ENCODE data around the gene LAPTM5.

The LAPTM5 gene

GRCh38 chr1:30747033-30748008 lies 10.3 kb downstream of the LAPTM5 start:
- no peak for DNase-seq (ENCODE audit: low read depth, low spot score)
- Histone ChIP-seq H3K27me3 (ENCODE audit: control insufficient read depth, insufficient read depth, low read length) (no peaks in the 10 kb centered on the region), H3K27ac (ENCODE audit: low read length) (no peak overlapping the region), H3K9me3 (ENCODE audit: control insufficient read depth, insufficient read depth, low read length) (no peaks in the 10 kb centered on the region), H3K4me1 (ENCODE audit: control insufficient read depth, insufficient read depth, low read length) (no peaks in the 10 kb centered on the region; the same call in 1 of the 2 replicates), H3K36me3 (ENCODE audit: control insufficient read depth, insufficient read depth, low read length) (no peaks in the 10 kb centered on the region), H3K4me3 (ENCODE audit: low read length) (no peak overlapping the region)
- no CpG with 5 or more reads among the region's 17 CpGs for WGBS (ENCODE audit: insufficient coverage, insufficient read length)

- no peak for DNase-seq (ENCODE audit: low read depth, low spot score)
- no peak overlapping the region for H3K4me3 ChIP-seq (ENCODE audit: low read length)
- WGBS (ENCODE audit: insufficient coverage, insufficient read length): no CpG with 5 or more reads among the region's 16 CpGs
- no peak overlapping the region for H3K27ac ChIP-seq (ENCODE audit: low read length)
- no peaks in the 10 kb centered on the region for H3K27me3 ChIP-seq (ENCODE audit: control insufficient read depth, insufficient read depth, low read length)
- H3K4me1 ChIP-seq (ENCODE audit: control insufficient read depth, insufficient read depth, low read length): no peaks in the 10 kb centered on the region; the same call in 1 of the 2 replicates
- H3K36me3 ChIP-seq (ENCODE audit: control insufficient read depth, insufficient read depth, low read length): no peaks in the 10 kb centered on the region
- H3K9me3 ChIP-seq (ENCODE audit: control insufficient read depth, insufficient read depth, low read length): no peaks in the 10 kb centered on the region
Observed at GRCh38 chr1:30746212-30747032, 11.2 kb downstream of the LAPTM5 start.

GRCh38 chr1:30745834-30746208 lies 11.8 kb downstream of the LAPTM5 start:
- WGBS (ENCODE audit: insufficient coverage, insufficient read length): no CpG with 5 or more reads among the region's 4 CpGs
- H3K4me3 ChIP-seq (ENCODE audit: low read length): no peak overlapping the region
- H3K4me1 ChIP-seq (ENCODE audit: control insufficient read depth, insufficient read depth, low read length): no peaks in the 10 kb centered on the region; the same call in 1 of the 2 replicates
- no peaks in the 10 kb centered on the region for H3K9me3 ChIP-seq (ENCODE audit: control insufficient read depth, insufficient read depth, low read length)
- DNase-seq (ENCODE audit: low read depth, low spot score): no peak
- no peaks in the 10 kb centered on the region for H3K36me3 ChIP-seq (ENCODE audit: control insufficient read depth, insufficient read depth, low read length)
- H3K27me3 ChIP-seq (ENCODE audit: control insufficient read depth, insufficient read depth, low read length): no peaks in the 10 kb centered on the region
- H3K27ac ChIP-seq (ENCODE audit: low read length): no peak overlapping the region

- no peaks in the 10 kb centered on the region for H3K36me3 ChIP-seq (ENCODE audit: control insufficient read depth, insufficient read depth, low read length)
- DNase-seq (ENCODE audit: low read depth, low spot score): no peak
- no peaks in the 10 kb centered on the region for H3K4me1 ChIP-seq (ENCODE audit: control insufficient read depth, insufficient read depth, low read length)
- H3K27ac ChIP-seq (ENCODE audit: low read length): no peak overlapping the region
- no CpG with 5 or more reads among the region's 14 CpGs for WGBS (ENCODE audit: insufficient coverage, insufficient read length)
- H3K27me3 ChIP-seq (ENCODE audit: control insufficient read depth, insufficient read depth, low read length): no peaks in the 10 kb centered on the region
- H3K9me3 ChIP-seq (ENCODE audit: control insufficient read depth, insufficient read depth, low read length): no peaks in the 10 kb centered on the region
- no peak overlapping the region for H3K4me3 ChIP-seq (ENCODE audit: low read length)
Observed at GRCh38 chr1:30745156-30745833, 12.3 kb downstream of the LAPTM5 start.

- no peaks in the 10 kb centered on the region for H3K36me3 ChIP-seq (ENCODE audit: control insufficient read depth, insufficient read depth, low read length)
- no peak for DNase-seq (ENCODE audit: low read depth, low spot score)
- no CpG with 5 or more reads among the region's 7 CpGs for WGBS (ENCODE audit: insufficient coverage, insufficient read length)
- H3K27me3 ChIP-seq (ENCODE audit: control insufficient read depth, insufficient read depth, low read length): no peaks in the 10 kb centered on the region
- no peak overlapping the region for H3K27ac ChIP-seq (ENCODE audit: low read length)
- no peak overlapping the region for H3K4me3 ChIP-seq (ENCODE audit: low read length)
- no peaks in the 10 kb centered on the region for H3K4me1 ChIP-seq (ENCODE audit: control insufficient read depth, insufficient read depth, low read length)
- no peaks in the 10 kb centered on the region for H3K9me3 ChIP-seq (ENCODE audit: control insufficient read depth, insufficient read depth, low read length)
Observed at GRCh38 chr1:30744060-30744756, 13.4 kb downstream of the LAPTM5 start.

- no peak for DNase-seq (ENCODE audit: low read depth, low spot score)
- H3K4me1 ChIP-seq (ENCODE audit: control insufficient read depth, insufficient read depth, low read length): no peaks in the 10 kb centered on the region
- H3K36me3 ChIP-seq (ENCODE audit: control insufficient read depth, insufficient read depth, low read length): no peaks in the 10 kb centered on the region
- no peak overlapping the region for H3K27ac ChIP-seq (ENCODE audit: low read length)
- no peaks in the 10 kb centered on the region for H3K27me3 ChIP-seq (ENCODE audit: control insufficient read depth, insufficient read depth, low read length)
- no peak overlapping the region for H3K4me3 ChIP-seq (ENCODE audit: low read length)
- no peaks in the 10 kb centered on the region for H3K9me3 ChIP-seq (ENCODE audit: control insufficient read depth, insufficient read depth, low read length)
- no CpG with 5 or more reads among the region's 4 CpGs for WGBS (ENCODE audit: insufficient coverage, insufficient read length)
Observed at GRCh38 chr1:30743584-30744059, 14.0 kb downstream of the LAPTM5 start.

- Histone ChIP-seq H3K36me3 (ENCODE audit: control insufficient read depth, insufficient read depth, low read length) (no peaks in the 10 kb centered on the region), H3K9me3 (ENCODE audit: control insufficient read depth, insufficient read depth, low read length) (no peaks in the 10 kb centered on the region), H3K4me1 (ENCODE audit: control insufficient read depth, insufficient read depth, low read length) (no peaks in the 10 kb centered on the region), H3K27ac (ENCODE audit: low read length) (no peak overlapping the region), H3K4me3 (ENCODE audit: low read length) (no peak overlapping the region), H3K27me3 (ENCODE audit: control insufficient read depth, insufficient read depth, low read length) (no peaks in the 10 kb centered on the region)
- DNase-seq (ENCODE audit: low read depth, low spot score): no peak
- no CpG with 5 or more reads among the region's 3 CpGs for WGBS (ENCODE audit: insufficient coverage, insufficient read length)
Observed at GRCh38 chr1:30742963-30743559, 14.5 kb downstream of the LAPTM5 start.

GRCh38 chr1:30742300-30742962 lies 15.1 kb downstream of the LAPTM5 start:
- Histone ChIP-seq H3K4me3 (ENCODE audit: low read length) (no peak overlapping the region), H3K4me1 (ENCODE audit: control insufficient read depth, insufficient read depth, low read length) (no peaks in the 10 kb centered on the region), H3K27ac (ENCODE audit: low read length) (no peak overlapping the region), H3K27me3 (ENCODE audit: control insufficient read depth, insufficient read depth, low read length) (no peaks in the 10 kb centered on the region), H3K9me3 (ENCODE audit: control insufficient read depth, insufficient read depth, low read length) (no peaks in the 10 kb centered on the region), H3K36me3 (ENCODE audit: control insufficient read depth, insufficient read depth, low read length) (no peaks in the 10 kb centered on the region)
- WGBS (ENCODE audit: insufficient coverage, insufficient read length): no CpG with 5 or more reads among the region's 11 CpGs
- DNase-seq (ENCODE audit: low read depth, low spot score): no peak

GRCh38 chr1:30741239-30741894 lies 16.2 kb downstream of the LAPTM5 start:
- H3K4me3 ChIP-seq (ENCODE audit: low read length): no peak overlapping the region
- no peaks in the 10 kb centered on the region for H3K27me3 ChIP-seq (ENCODE audit: control insufficient read depth, insufficient read depth, low read length)
- no peak overlapping the region for H3K27ac ChIP-seq (ENCODE audit: low read length)
- no peaks in the 10 kb centered on the region for H3K9me3 ChIP-seq (ENCODE audit: control insufficient read depth, insufficient read depth, low read length)
- DNase-seq (ENCODE audit: low read depth, low spot score): no peak
- no peaks in the 10 kb centered on the region for H3K36me3 ChIP-seq (ENCODE audit: control insufficient read depth, insufficient read depth, low read length)
- no peaks in the 10 kb centered on the region for H3K4me1 ChIP-seq (ENCODE audit: control insufficient read depth, insufficient read depth, low read length)
- no CpG with 5 or more reads among the region's 12 CpGs for WGBS (ENCODE audit: insufficient coverage, insufficient read length)
